ENCODE measurements around the gene LIAS.
"Not testable (repeated sequence)": the region's sequence is repeated elsewhere in the genome, so short reads cannot be mapped to it uniquely, and the experiment has no call there.

LIAS gene

GRCh38 chr4:39495446-39496213 is 36.8 kb downstream of the LIAS start:
- in situ Hi-C loops (cut with MboI; ENCODE audit: low sequenced_read_pairs): no loop called here

- in situ Hi-C loops (cut with MboI; ENCODE audit: low sequenced_read_pairs): no loop called here
Measured at GRCh38 chr4:39497909-39498726, 39.3 kb downstream of the LIAS start.

GRCh38 chr4:39498727-39499020 is 39.8 kb downstream of the LIAS start:
- in situ Hi-C loops (cut with MboI; ENCODE audit: low sequenced_read_pairs): no loop called here

- in situ Hi-C loops (cut with MboI; ENCODE audit: low sequenced_read_pairs): no loop called here
Measured at GRCh38 chr4:39502019-39502663, 43.3 kb downstream of the LIAS start.

- in situ Hi-C loops (cut with MboI; ENCODE audit: low sequenced_read_pairs): not testable (repeated sequence)
Measured at GRCh38 chr4:39502664-39503035, 43.8 kb downstream of the LIAS start.

- in situ Hi-C loops (cut with MboI; ENCODE audit: low sequenced_read_pairs): no loop called here
Measured at GRCh38 chr4:39504538-39504937, 45.7 kb downstream of the LIAS start.

GRCh38 chr4:39505581-39505980 is 46.7 kb downstream of the LIAS start:
- in situ Hi-C loops (cut with MboI; ENCODE audit: low sequenced_read_pairs): no loop called here

GRCh38 chr4:39510348-39510929 is 51.6 kb downstream of the LIAS start:
- in situ Hi-C loops (cut with MboI; ENCODE audit: low sequenced_read_pairs): no loop called here

- in situ Hi-C loops (cut with MboI; ENCODE audit: low sequenced_read_pairs): not testable (repeated sequence)
Measured at GRCh38 chr4:39514266-39514665, 55.4 kb downstream of the LIAS start.

GRCh38 chr4:39514888-39515401 is 56.1 kb downstream of the LIAS start:
- in situ Hi-C loops (cut with MboI; ENCODE audit: low sequenced_read_pairs): no loop called here

GRCh38 chr4:39515669-39516401 is 57.0 kb downstream of the LIAS start:
- in situ Hi-C loops (cut with MboI; ENCODE audit: low sequenced_read_pairs): not testable (repeated sequence)

- in situ Hi-C loops (cut with MboI; ENCODE audit: low sequenced_read_pairs): no loop called here
Measured at GRCh38 chr4:39516407-39516966, 57.6 kb downstream of the LIAS start.

GRCh38 chr4:39518484-39518883 is 59.6 kb downstream of the LIAS start:
- in situ Hi-C loops (cut with MboI; ENCODE audit: low sequenced_read_pairs): no loop called here

- in situ Hi-C loops (cut with MboI; ENCODE audit: low sequenced_read_pairs): no loop called here
Measured at GRCh38 chr4:39521253-39521919, 62.5 kb downstream of the LIAS start.

- in situ Hi-C loops (cut with MboI; ENCODE audit: low sequenced_read_pairs): no loop called here
Measured at GRCh38 chr4:39522068-39522467, 63.2 kb downstream of the LIAS start.

- in situ Hi-C loops (cut with MboI; ENCODE audit: low sequenced_read_pairs): no loop called here
Measured at GRCh38 chr4:39524161-39524957, 65.5 kb downstream of the LIAS start.

- in situ Hi-C loops (cut with MboI; ENCODE audit: low sequenced_read_pairs): no loop called here
Measured at GRCh38 chr4:39525822-39526690, 67.2 kb downstream of the LIAS start.

- in situ Hi-C loops (cut with MboI; ENCODE audit: low sequenced_read_pairs): no loop called here
Measured at GRCh38 chr4:39526765-39527295, 68.0 kb downstream of the LIAS start.
